B cell (primary cell): ENCODE data around the gene PRKCQ.

Source experiments
- CTCF ChIP-seq: fragments of 200-600 bp; IDR thresholded peaks from one replicate; pipeline ENCODE4 v1.8.0; 2022; ENCODE audit warnings: antibody characterized with exemption, mild to moderate bottlenecking
- EZH2 ChIP-seq: IDR thresholded peaks from 2 replicates; pipeline ENCODE4 v1.6.1; 2012; ENCODE audit warnings: borderline replicate concordance, low read depth, mild to moderate bottlenecking, moderate library complexity, low read length; ENCODE audit not compliant: insufficient read depth, poor library complexity, severe bottlenecking

GRCh38 chr10:6513476-6513875, 66.6 kb downstream of the PRKCQ start:
- no peak for TF ChIP-seq CTCF
- no peak for TF ChIP-seq EZH2
